GM12878 (cell line): ENCODE data around the gene CAMK2D. TPM values are rescaled to one million over a fixed set of nuclear protein-coding genes. Genes with fewer than 3 reads are reported as not detected.

Experiments used
- ATAC-seq: fragments of 200-7000 bp; cut with Tn5 transposase; 3 replicates; pipeline ENCODE4 v1.9.1; 2020; ENCODE audit warnings: mild to moderate bottlenecking, moderate library complexity
- BruUV-seq: library from RNA; stranded (reverse); fragments of 400-500 nt; replicated peaks from 2 replicates; lab custom pipeline; 2021; lab: Mats Ljungman, UMichigan
- CTCF ChIA-PET: fragments of 300-600 bp; sonication (Branson Sonifier 250); formaldehyde crosslinking; extraction: SDS; loops from one replicate; lab custom pipeline; 2021; ENCODE audit warnings: inconsistent platforms; lab: Yijun Ruan, JAX
- POLR2A ChIA-PET: fragments of 350-600 bp; formaldehyde crosslinking; extraction: SDS; loops from one replicate; lab custom pipeline; 2021; ENCODE audit warnings: inconsistent platforms; lab: Charles Lee
- RAD21 ChIA-PET: fragments of 300-600 bp; sonication (Branson Sonifier 250); formaldehyde crosslinking; loops from one replicate; lab custom pipeline; 2023; ENCODE audit warnings: antibody characterized with exemption; ENCODE audit not compliant: unreplicated experiment; lab: Charles Lee
- SMC1A ChIA-PET: fragments of 300-600 bp; sonication (Branson Sonifier 250); formaldehyde crosslinking; loops from one replicate; lab custom pipeline; 2023; ENCODE audit not compliant: unreplicated experiment, uncharacterized antibody; lab: Charles Lee
- DNase-seq: peaks from one replicate; pipeline ENCODE4 v3.0.0-alpha.2; 2011; ENCODE audit warnings: low read depth, low spot score
- FAIRE-seq: peaks from 3 replicates; lab custom pipeline; 2011; peaks lifted over from hg19 to GRCh38; lab: Jason Lieb, UNC
- H2AFZ ChIP-seq: 2 replicates; pipeline ENCODE4 v1.6.0; 2011; ENCODE audit warnings: low read depth, low read length, control low read depth; ENCODE audit not compliant: control insufficient read depth
- H3K27ac ChIP-seq: 2 replicates; pipeline ENCODE4 v1.5.1; 2011; ENCODE audit warnings: control low read depth; ENCODE audit not compliant: control insufficient read depth, insufficient read depth
- H3K27me3 ChIP-seq, 2 experiments: replicated peaks in 1 of 2; 2 replicates each; pipeline versions ENCODE4 v1.6.0 to v1.6.1; 2011; ENCODE audit warnings: low read length in 1 of 2; ENCODE audit not compliant: control insufficient read depth in 2 of 2, insufficient read depth in 2 of 2
- H3K36me3 ChIP-seq, 2 experiments: 2 replicates each; pipeline ENCODE4 v1.5.1; 2011; ENCODE audit warnings: low read length in 1 of 2; ENCODE audit not compliant: control insufficient read depth in 2 of 2, insufficient read depth in 2 of 2
- H3K4me1 ChIP-seq: 2 replicates; pipeline ENCODE4 v1.6.1; 2011; ENCODE audit warnings: mild to moderate bottlenecking, low read length, moderate library complexity, mixed read lengths; ENCODE audit not compliant: control insufficient read depth, insufficient read depth
- H3K4me2 ChIP-seq: 2 replicates; pipeline ENCODE4 v1.6.0; 2011; ENCODE audit warnings: control low read depth; ENCODE audit not compliant: control insufficient read depth, insufficient read depth
- H3K4me3 ChIP-seq: fragments of 200-600 bp; sonication (generic); 2 replicates; pipeline ENCODE4 v1.5.1; 2016
- H3K79me2 ChIP-seq: 2 replicates; pipeline ENCODE4 v1.6.0; 2011; ENCODE audit warnings: low read length; ENCODE audit not compliant: control insufficient read depth, insufficient read depth
- H3K9ac ChIP-seq: 2 replicates; pipeline ENCODE4 v1.8.0; 2011; ENCODE audit warnings: low read length, control low read depth, mixed read lengths; ENCODE audit not compliant: control insufficient read depth, insufficient read depth
- H3K9me3 ChIP-seq: replicated peaks from 3 replicates; pipeline ENCODE4 v1.5.1; 2011; ENCODE audit warnings: mild to moderate bottlenecking, low read length; ENCODE audit not compliant: control insufficient read depth, insufficient read depth
- H4K20me1 ChIP-seq: 2 replicates; pipeline ENCODE4 v1.6.0; 2011; ENCODE audit not compliant: control insufficient read depth, insufficient read depth
- CBX5 ChIP-seq: sonication (generic); IDR thresholded peaks from 2 replicates; pipeline ENCODE4 v1.6.1; 2016; ENCODE audit warnings: low read depth, moderate library complexity, mild to moderate bottlenecking, inconsistent platforms
- CUX1 ChIP-seq: IDR thresholded peaks from 2 replicates; pipeline ENCODE4 v1.6.1; 2012; ENCODE audit warnings: improper control_type of control experiment, low read depth, low read length; ENCODE audit not compliant: insufficient replicate concordance
- ETV6 ChIP-seq, 2 experiments: fragments of 450-650 bp in 1 of 2; IDR thresholded peaks in 1 of 2; conservative IDR thresholded peaks in 1 of 2; 2 replicates each; pipeline ENCODE4 v1.6.1; 2014; ENCODE audit warnings: antibody characterized with exemption in 1 of 2, borderline replicate concordance in 1 of 2, low read depth in 1 of 2, mild to moderate bottlenecking in 1 of 2, moderate library complexity in 1 of 2
- FOS ChIP-seq: IDR thresholded peaks from 3 replicates; pipeline ENCODE4 v1.6.1; 2011; ENCODE audit warnings: borderline replicate concordance; ENCODE audit not compliant: insufficient read length; ENCODE audit errors: extremely low read depth
- FOXM1 ChIP-seq: IDR thresholded peaks from 2 replicates; pipeline ENCODE4 v1.6.1; 2012; ENCODE audit warnings: low read depth, mild to moderate bottlenecking, inconsistent platforms, low read length, moderate library complexity
- MEF2A ChIP-seq: IDR thresholded peaks from 2 replicates; pipeline ENCODE4 v1.6.1; 2011; ENCODE audit warnings: low read depth, mild to moderate bottlenecking, low read length, moderate library complexity; ENCODE audit not compliant: insufficient read depth
- MLLT1 ChIP-seq: fragments of 450-650 bp; IDR thresholded peaks from 2 replicates; pipeline ENCODE4 v1.6.1; 2016; ENCODE audit warnings: mild to moderate bottlenecking
- SKIL ChIP-seq: fragments of 450-650 bp; IDR thresholded peaks from 2 replicates; pipeline ENCODE4 v1.6.1; 2017; ENCODE audit warnings: mild to moderate bottlenecking, low read depth, inconsistent platforms; ENCODE audit not compliant: poor library complexity, severe bottlenecking
- SP1 ChIP-seq: IDR thresholded peaks from one replicate; pipeline ENCODE4 v1.6.1; 2011; ENCODE audit warnings: low read depth, low read length
- TAF1 ChIP-seq: IDR thresholded peaks from 2 replicates; pipeline ENCODE4 v1.6.1; 2011; ENCODE audit warnings: mild to moderate bottlenecking, low read depth, low read length, borderline replicate concordance
- WGBS: methylation state at CpG from one replicate; pipeline ENCODE4 v1.1.6; 2016; ENCODE audit warnings: low lambda C conversion rate; ENCODE audit not compliant: insufficient replicate concordance, insufficient coverage; ENCODE audit errors: missing lambda C conversion rate; 5-methylcytosine and 5-hydroxymethylcytosine counted together
- in situ Hi-C: fragments of 300-500 bp; cut with MboI; formaldehyde crosslinking; loops from 9 replicates; pipeline ENCODE4 v1.14.3; 2018; ENCODE audit warnings: mixed read lengths
- intact Hi-C: fragments of 100-400 bp; cut with micrococcal nuclease; formaldehyde crosslinking; loops from one replicate; pipeline ENCODE4 v1.14.2; 2022; ENCODE audit not compliant: unreplicated experiment
- polyA plus RNA-seq, 11 experiments: library from polyadenylated mRNA; depleted of rRNA in 4 of 11; unstranded in 6 of 11; stranded (reverse) in 5 of 11; fragments of >200 nt; fragmentation: Nextera tagmentation in 4 of 11; fragmentation: Illumina TruSeq in 1 of 11; extraction: Ambion mirVana in 4 of 11; extraction: Trizol in 1 of 11; gene quantifications; 1 replicate in 1 of 11; 2 replicates in 10 of 11; pipeline versions ENCODE4 v1.2.1 to v1.2.3, GENCODE V29; 2011 to 2016; ENCODE audit warnings: inconsistent platforms in 2 of 11, missing spikeins in 2 of 11, low read depth in 1 of 11
- total RNA-seq, 4 experiments: library from RNA; depleted of rRNA in 3 of 4; stranded (reverse); fragments of >200 nt in 3 of 4; fragmentation: Illumina TruSeq in 1 of 4; extraction: Trizol in 1 of 4; gene quantifications; 2 replicates each; pipeline versions ENCODE4 v1.2.1 to v1.2.3, GENCODE V29; 2013 to 2021

CAMK2D gene
- total and polyA plus RNA-seq, 10 of the 15 experiments (the other 5 are each of a cell fraction or from before 2014, with no cell fraction given) = 6.9 to 88.5 (median 12.9) TPM

- TF ChIP-seq MLLT1 (no peak), SKIL (no peak)
Measured at GRCh38 chr4:113677325-113677724, 84.2 kb downstream of the CAMK2D start (continued).

- intact Hi-C loops = no loop called here
- Histone ChIP-seq H3K27ac (no peak overlapping the region), H3K27me3 (no peaks in the 10 kb centered on the region), H3K4me2 (no peak overlapping the region), H3K4me1 (no peaks in the 10 kb centered on the region), H3K9ac (no peak overlapping the region), H3K79me2 (peaks cover 4% of the 10 kb centered on the region), H2AFZ (no peak overlapping the region), H3K4me3 (no peak overlapping the region), H3K36me3 (peaks cover 3 to 4% of the 10 kb centered on the region in 2 experiments; a peak in 3 of 4 replicates), H4K20me1 (no peaks in the 10 kb centered on the region), H3K9me3 (peaks cover under 1% of the 10 kb centered on the region; the same call in 1 of the 3 replicates)
- ChIA-PET POLR2A (interaction anchor here (0.8 kb wide), 1 partner anchor 142 kb away, joined by 3 read pairs; no protein-coding TSS in a partner anchor), RAD21 (interaction anchor here (0.9 to 3.0 kb wide), 2 partner anchors 39 to 128 kb away, joined by 3 to 24 read pairs; no protein-coding TSS in a partner anchor), SMC1A (interaction anchor here (0.8 to 18.9 kb wide), 13 partner anchors 8 to 135 kb away, joined by 3 to 282 read pairs (median 5); no protein-coding TSS in a partner anchor), CTCF (interaction anchor here (2.1 kb wide), 1 partner anchor 18 kb away, joined by 5 read pairs; no protein-coding TSS in a partner anchor)
- in situ Hi-C loops = no loop called here
- FAIRE-seq = no peak
- no peak for ATAC-seq
- DNase-seq = no peak
- 89% methylated on average over 2 of the region's 2 CpGs for WGBS
- no TSS peak for BruUV-seq
- TF ChIP-seq SP1 (no peak), CUX1 (no peak), TAF1 (no peak), FOS (no peak), CBX5 (no peak), ETV6 (conservative IDR thresholded peaks at IDR 0.05 in 1 of 2, IDR thresholded peaks at IDR 0.05 in 1 of 2; ENCODE audit: borderline replicate concordance in 1 of 2, low read depth in 1 of 2) (no peak), FOXM1 (no peak), MEF2A (no peak)
Measured at GRCh38 chr4:113675731-113676697, 85.5 kb downstream of the CAMK2D start.
